ENCODE results near the gene RAC2.

RAC2 gene

DNA sequence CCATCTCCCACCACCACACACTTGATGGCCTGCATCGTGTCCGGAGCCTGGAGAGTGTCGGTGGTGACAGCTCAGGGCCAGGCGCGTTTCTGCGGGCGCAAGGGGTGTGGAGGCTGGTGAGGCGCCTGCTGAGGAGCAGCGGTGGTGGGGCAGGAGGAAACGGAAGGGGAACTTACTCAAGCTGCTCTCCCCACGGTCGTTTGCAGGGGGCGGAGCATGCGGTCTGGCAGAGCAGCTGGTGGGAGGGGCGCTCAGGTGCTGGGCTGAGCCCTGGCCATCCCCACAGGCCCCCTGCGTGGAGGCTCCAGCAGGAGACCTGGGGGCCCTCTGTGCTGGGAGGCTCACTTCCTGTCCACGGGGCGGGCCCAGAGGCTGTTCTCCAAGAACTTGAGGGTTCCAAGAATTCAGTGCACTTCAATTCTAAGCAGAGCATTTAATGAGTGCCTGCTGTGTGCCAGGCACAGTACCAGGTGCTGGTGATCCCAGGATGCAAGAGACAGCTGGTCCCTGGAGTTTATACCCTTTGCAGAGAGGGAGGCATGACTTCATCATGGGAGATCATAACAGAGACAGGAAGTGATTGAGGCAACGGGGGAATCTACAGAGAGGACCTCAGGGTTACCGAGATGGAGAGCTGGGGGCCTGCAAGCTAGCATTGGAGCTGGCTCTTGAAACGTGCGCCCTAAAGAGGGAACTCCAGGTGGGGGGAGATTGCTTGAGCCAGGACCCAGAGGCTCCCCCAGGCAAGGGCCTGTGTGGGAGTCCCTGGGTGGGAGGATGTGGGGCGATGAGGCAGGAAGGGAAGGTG is at the start of gene RAC2:
Gene RAC2, minus strand, starts transcription at position 156 of the 808 bp plus-strand sequence. Its CDS starts 121 bp downstream, at position 35.
- peak; percentile 86 to 88 for DNase-seq

DNA sequence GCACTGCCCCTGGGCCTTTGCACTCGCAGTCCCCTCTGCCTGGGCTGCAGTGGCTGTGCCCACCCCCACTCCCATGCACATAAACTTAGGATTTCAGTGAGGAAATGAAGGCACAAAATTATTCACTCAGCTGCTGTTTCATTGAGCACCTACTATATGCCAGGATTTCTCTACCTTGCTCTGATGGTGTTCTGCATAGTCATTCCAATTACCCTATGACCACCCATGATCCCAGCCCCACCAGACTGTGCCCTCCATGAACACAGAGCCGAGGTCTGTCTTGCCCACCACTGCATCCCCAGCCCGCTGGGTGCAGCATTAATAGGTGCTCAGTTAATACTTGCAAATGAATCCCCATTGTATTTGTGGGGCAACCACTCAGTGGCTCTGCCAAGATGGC is 49.1 kb upstream of the RAC2 start:
- no peak for DNase-seq

DNA sequence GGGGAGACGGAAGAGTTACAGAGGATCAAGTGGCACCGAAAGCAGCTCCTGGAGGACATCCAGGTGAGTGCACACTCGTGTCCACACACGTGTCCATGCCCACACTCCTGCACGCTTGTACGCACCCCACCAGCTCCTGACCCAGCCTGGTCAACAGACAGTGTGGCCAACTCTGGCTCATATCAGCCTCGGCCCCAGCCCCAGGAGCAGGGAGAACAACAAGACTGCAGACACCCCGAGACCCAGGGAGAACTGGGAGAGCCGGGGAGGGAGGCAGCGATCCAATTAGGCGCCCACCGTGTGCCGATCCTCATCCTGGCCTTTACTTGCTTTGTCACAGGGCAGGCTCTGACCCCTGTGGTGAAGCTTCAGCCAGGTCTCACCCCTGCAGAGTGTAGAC is 48.6 kb upstream of the RAC2 start:
- DNase-seq, result no peak

DNA sequence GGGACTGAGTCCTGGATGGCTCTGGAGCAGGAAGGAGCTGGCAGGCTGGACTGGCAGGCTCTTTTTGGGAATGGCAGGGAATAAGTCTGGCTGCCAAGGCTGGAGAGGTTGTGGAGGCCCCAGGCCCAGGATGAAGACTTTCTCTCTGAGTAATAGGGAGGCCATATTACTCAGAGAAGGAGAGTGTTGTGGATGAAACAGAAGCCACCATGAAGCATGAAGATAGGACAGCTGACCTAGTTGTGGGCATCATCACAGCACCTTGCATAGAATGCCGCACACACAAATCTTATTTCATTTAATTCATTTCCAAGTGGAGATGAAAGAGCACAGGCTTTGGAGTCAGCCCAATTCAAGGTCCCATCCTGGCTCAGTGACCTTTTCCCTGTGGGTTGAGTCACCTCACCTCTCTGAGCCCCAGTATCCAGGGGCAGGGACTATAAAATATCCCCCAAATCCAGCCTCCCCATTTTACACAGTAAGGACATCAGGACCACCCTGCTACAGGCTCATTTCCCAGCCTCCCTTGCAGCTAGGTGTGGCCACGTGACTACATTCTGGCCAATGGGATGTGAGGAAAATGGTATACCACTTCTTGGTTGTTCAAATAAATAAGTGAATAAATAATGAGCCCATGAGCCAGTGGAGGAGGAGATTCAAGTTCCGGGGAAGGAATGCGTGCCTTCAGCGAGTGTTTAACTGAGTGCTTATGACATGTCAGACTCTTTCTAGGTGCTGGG is 47.7 kb upstream of the RAC2 start:
- no peak for DNase-seq

DNA sequence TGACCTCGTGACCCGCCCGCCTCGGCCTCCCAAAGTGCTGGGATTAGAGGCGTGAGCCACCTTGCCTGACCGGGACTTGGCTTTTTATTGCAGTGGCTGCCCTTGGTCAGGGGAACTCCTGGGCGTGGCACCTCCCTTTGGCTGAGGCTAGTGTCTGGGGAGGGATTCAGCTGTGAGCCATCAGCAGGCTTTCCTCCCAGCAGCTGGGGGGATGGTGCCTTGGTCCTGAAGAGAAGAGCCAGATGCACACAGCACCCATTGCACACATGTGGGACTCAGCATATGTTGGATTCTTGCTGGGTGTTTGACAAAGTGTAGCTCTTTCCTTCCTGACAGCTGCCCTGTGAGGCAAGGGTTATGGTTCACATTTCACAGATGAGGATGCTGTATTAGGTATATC is 46.7 kb upstream of the RAC2 start:
- DNase-seq, result no peak

DNA sequence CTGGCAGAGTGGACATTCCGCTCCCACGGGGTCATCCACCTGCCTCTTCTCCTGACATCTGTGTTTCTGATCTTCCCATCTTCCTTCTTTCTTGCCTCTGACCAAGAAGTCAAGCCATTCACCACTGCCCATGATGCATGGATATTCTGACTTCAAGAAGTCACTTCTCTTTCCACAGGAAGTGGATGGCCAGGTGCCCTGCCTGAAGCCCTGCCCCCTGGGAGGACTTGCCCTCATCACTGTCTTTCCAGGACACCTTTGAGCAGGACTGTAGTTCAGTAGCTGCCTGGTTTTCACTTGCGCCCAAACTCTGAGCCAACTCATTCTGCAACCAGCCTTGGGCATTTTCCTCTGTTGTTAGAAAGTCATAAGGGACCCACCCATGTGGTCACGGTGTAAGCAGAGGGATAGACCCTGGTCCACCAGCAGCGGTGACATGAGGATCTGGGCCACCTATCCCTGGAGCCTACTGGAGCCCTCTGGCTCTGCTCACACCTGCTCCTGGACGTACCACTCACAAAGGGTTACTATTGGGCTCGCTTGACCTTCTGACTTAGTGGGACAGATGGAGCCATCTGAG is 45.2 kb upstream of the RAC2 start:
- DNase-seq, result no peak

DNA sequence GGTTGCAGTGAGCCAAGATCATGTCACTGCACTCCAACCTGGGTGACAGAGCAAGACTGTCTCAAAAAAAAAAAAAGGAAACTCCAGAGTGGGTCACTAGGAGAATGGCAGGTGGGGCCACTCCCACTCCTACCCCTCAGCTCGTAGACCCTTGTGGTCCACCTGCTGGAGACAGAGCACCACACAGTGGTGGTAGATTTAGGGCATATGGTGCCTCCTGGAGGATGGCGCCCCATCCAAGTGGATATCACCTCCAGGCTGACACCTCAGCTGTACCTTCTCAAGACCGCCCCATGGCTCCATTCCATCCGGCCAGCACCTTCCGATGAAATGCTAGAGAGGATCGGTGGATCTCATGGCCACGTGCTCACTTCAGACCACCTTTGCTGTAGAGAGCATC is 44.5 kb upstream of the RAC2 start:
- no peak for DNase-seq

DNA sequence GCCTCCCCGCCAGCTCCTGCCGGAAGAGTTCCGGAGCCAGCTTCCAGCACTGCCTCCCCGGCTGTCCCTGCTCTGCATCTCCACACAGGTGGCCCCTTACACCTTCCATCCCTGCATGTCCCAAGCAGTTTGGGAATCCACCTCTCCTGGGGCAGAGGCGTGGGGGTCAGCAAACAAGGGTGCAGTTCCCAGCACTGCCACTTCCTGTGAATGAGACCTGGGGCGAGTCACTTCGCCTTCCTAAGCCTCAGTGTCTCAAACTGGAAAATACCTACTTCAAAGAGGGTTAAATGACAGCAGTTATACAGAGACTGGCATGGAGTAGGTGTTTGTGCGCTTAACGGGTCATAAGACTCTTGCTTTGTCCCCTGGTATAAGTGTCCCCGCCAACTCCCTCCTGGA is 43.5 kb upstream of the RAC2 start:
- DNase-seq, result no peak

DNA sequence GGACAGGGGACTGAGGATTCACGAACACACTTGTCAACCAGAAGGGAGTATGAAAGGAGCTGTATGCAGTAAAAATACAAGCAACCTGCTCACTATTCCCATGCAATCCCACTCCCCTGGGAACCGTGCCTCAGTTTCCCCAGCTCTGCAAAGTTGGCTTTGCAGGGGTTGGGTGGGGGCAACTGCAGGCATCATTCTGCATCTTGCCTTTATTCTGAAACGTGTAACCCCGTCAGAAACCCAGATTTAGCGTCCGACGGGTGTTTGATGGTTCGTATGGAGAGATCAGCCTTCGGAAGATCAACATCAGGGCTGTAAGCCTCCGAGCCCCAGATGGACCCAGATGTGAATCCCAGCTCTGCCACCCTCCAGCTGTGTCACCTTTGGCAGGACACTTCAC is 41.9 kb upstream of the RAC2 start:
- no peak for DNase-seq

DNA sequence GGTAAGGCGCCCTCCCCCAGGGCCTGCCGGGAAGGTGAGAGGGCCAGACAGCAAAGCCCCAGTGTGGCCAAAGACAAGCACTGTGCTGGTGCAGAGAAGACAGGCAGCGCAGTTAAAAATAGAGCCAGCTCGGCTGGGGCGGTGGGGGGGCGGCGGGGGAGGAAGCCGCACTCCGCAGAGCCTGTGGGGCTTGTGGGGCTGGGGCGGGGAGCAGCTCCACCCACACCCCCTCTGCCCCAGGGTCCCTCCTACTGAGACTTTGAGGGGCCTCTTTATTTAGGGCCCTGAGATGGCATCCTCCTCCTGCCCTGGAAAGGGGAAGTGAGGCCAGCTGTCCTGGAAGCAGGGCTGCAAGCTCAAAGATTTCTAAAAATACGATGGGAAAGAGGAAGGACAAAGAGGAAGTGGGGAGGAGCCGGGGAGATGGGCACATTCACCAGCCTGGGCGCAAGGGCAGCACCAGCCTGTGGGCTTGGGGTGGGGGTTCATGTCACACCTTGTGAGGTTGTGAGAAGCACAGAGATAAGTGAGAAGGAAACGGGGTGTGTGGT is 40.8 kb upstream of the RAC2 start:
- no peak for DNase-seq

DNA sequence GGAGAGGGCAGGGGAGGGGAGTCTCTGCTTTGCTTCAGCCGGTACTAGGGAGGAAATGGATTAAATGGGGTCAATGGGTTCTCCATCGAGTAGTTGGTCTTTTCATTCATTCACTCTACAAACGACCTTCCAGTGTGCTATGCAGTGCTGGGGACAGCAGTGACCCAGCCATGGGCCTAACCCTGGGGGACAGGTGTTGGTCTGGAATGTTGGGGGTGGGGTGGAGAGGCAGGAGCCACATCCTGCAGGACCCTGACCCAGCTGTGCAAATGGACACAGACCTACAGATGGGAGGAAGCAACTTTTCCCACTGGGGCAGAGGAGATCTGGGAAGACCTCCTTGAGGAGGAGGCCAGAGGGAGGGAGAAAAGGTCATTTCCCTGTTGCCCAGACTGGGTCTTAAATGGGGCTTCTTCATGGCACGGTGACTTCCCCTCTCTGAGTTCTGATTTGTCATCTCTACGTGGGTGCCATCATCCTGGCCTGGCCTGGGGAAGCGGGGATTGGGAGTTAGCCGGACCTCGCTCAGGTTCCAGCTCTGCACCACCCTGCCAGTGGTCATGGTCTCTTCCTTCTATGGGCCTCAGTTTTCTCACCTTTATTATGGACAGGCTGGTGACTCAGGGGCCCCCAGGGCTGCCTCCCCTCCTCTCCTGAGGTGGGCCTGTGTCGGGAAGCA is 40.2 kb upstream of the RAC2 start:
- no peak for DNase-seq

DNA sequence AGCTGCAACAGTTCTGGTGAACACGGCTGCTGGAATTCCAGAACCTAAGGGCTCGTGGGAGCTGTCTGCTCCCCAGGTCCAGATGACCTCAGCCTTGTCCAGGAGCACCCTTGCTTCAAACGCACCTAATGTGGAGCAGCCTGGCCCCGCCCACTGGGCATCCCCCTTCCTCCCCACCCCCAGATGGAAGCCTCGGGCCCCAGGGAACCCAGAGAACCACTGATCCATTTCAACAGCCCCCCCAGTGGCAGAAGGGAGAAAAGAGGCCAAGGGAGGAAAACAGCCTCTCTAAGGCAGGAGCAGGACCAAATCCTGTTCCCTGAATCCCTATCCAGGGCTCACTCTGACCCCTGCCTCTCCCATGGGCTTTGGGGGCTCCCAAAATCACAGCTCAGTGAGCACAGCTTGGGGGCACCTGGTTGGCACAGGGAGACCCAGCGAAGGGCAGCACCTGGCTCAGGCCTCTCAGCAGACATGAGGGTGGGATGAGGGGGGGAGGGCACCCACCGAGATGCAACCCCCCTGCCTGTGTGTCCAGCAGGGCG is 39.4 kb upstream of the RAC2 start:
- DNase-seq, result peak in 1 of 2 experiments; percentile 40

DNA sequence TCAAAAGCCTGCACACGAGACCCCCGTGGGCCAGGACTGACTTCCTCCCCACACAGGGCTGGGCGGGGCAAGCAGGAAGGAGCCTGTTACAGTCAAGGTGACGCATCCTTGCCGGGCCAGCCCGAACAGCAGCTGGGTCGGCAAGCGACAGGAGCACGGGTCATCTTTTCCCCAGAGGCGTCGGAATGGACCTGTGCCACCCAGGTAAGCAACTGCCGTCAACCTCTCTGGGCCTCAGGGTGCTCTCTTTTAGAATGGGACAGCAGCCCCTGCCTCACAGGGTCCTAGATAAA is 38.3 kb upstream of the RAC2 start, which contains the start of gene CYTH4:
Gene CYTH4, plus strand, starts transcription at position 124 of the 293 bp plus-strand sequence. Its CDS starts 62 bp downstream, at position 186.
- peak; percentile 76 to 79 for DNase-seq

DNA sequence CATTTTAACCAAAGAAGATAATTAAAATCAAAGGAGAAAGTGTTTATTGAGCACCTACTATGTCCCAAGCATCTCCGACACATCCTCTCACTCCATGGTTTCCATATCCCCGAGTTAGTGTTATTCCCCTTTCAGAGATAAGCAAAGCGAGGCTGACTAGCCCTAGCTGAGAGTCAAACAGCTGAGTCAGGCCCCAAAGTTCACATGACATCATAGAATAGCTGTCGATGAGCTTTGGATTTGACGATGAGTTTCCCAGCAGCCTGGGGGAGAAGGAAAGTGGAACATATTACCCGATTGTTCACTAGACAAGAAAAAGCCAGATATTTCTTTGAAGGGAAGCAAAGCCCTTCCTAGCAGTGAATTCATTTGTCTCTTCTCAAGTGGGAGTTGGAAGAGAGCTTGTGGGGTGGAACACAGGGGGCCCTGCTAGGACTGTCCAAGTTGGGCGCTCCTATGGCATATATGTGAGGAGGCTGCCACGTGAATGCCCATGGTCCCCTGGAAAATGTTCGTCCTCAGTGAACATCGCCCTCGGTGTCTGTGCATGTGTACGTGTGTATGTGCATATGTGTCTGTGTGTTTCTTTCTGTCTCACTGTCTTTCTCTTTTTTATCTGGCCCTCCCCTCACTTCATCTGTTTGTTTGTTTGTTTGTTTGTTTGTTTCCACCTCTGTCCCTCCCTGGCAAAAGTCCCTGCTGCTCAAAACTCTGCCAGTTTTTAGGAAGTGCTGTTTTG is 37.7 kb upstream of the RAC2 start:
- peak in 1 of 2 experiments; percentile 24 for DNase-seq

DNA sequence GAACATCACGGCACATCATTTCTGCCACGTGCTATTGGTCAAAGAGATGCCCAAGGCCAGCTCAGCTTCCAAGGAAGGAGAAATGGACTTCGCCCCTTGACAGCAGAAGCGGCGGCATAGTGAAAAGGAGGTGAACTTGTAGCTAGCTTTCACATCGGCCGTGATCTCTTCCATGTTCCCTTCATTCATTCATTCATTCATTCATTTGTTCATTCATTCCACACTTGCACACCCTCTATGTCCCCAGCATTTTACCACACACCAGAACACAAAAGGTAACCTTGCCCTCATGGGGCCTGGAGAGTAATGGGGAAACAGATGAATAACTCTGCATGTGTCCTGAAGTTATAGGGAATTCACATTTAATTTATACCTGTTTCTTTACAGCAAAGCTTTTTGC is 37.1 kb upstream of the RAC2 start:
- DNase-seq, result no peak

DNA sequence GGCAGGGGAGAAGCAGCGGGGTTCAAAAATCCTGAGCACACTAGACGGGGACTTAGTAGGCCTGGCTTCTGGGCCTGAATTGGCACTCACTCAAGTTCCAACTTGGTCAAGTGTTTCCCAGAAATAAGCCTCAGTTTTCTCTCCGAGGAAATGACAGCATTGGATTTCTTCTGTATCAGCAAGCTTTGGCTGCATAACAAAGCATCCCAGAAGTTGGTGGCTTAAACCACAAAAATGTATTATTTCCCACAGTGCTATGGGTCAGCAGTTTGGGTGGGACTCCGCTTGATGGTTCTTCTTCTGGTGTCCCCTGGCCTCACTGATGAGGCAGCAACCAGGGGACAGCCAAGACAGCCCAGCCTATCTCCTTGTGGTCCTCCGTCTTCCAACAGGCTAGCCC is 36.6 kb upstream of the RAC2 start:
- no peak for DNase-seq

DNA sequence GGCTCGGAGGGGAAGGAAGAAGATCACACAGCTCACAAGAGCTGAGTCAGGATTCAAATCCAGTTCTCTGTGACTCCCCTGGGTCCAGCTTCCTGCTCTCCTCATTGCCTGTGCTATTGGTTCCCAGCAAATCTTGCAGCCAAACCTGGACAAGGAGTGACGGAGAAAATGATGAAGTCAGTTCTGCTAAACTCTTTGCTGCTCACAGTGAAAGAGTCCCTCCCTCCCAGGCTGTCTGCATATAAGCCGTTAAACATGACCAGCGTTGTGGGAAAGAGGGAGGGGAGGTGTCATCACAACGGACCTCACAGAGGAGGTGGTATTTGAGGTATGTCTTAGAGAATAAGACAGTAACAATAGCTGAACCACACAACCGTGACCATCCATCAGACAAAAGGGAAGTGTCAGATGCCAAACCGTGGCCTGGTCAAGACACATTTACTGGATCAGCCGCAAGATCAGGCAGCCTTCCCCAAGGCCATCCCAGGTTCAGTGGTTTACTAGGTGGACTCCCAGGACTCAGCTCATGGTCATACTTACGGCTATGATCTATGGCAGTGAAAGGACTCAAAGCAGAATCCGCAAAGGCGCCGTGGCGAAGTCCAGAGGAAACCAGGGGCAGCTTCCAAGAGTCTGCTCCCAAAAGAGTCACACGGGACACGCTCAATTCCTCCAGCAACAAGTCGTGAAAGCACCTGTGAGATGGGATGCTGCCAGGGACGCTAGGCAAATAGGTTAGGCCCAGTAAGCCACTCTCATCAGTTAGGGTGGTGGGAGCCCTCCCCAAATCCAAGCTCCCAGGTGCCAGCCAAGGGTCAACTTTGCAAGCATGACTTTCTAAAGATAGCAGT is 35.5 kb upstream of the RAC2 start:
- DNase-seq, result no peak

DNA sequence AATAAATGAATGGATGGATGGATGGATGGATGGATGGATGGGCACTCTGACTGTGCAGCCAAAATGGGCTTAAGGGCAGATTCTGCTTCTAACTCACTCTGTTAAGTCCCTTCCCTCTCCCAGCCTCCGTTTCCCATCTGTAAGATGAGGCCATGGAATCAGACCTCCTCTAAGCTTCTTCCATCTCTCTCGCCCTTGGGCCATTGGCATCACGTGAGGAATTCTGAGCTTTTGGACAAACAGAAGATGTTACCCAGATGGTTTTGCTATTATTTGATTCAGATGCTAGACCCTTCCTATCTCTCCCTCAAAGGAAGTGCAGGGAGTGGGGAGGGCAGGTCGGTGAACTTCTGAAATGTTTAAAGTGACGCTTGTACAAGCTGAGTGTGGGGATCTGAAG is 34.2 kb upstream of the RAC2 start:
- no peak for DNase-seq

DNA sequence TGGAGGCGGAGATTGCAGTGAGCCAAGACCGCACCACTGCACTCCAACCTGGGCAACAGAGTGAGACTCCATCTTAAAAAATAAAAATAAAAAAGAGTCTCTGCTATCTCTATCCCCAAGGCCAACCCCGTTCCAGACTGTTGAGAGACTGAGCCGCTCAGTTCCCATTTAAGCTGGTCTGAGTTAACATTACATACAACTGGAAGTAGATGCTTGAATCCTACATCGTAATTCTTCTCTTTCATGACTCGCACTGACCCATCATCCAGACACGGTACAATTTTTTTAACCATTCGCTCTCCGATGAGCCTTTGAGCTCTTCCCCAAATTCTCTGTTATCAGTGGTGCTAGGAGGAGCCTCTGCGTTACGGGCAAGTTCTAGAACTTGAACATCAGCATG is 33.3 kb upstream of the RAC2 start:
- no peak for DNase-seq

DNA sequence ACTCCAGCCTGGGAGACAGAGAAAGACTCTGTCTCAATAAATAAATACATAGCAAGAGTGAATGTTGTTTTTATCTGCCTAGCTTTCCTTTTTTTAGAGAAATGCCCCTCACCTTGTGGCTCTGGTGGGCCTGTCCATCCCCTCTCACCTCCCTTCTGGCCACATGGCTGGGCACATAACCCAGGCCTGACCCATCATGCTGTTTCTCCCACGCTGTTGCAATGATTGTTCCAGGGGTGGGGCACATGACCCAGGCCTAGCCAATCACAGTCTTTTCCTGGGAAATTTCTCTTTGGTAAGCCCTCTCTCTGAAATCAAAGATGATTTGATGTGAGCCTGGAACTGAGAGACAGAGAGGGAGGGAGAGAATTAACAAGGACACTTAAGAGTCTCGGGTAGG is 32.7 kb upstream of the RAC2 start:
- no peak for DNase-seq

DNA sequence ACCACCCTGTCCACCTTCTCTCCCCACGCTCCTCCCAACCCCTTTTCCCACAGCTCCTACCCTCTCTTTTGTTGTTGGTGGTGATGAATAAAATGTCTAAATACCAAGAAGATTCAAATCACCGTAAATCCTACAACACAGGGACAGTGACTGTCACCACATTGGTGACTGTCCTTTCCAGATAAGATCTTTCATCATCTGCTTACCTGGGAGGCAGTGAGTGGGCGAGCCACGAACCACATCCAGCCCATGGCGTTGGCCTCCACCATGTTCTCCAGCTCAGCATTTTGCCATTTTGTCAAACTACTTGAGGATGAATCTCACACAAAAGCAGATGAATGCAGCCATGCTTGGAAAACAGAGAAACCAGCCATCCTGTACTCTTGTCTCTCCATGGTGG is 31.6 kb upstream of the RAC2 start:
- no peak for DNase-seq
